PC-9 (cell line): ENCODE results near the gene CETP. TPM values are rescaled to one million over a fixed set of nuclear protein-coding genes. Genes with fewer than 3 reads are reported as not detected.

Experiments used
- BruUV-seq: library from RNA; stranded (reverse); fragments of 400-500 nt; replicated peaks from 2 replicates; lab custom pipeline; 2021; lab: Mats Ljungman, UMichigan
- CTCF ChIA-PET: fragments of 300-600 bp; sonication (Branson Sonifier 250); formaldehyde crosslinking; loops from one replicate; lab custom pipeline; 2022; ENCODE audit warnings: antibody characterized with exemption; lab: Charles Lee
- POLR2A ChIA-PET: fragments of 300-600 bp; sonication (Branson Sonifier 250); formaldehyde crosslinking; loops from one replicate; lab custom pipeline; 2022; ENCODE audit warnings: antibody characterized with exemption; ENCODE audit not compliant: unreplicated experiment; lab: Charles Lee
- DNase-seq, 2 experiments: peaks; one replicate each; pipeline versions ENCODE4 v3.0.0 to v3.0.0-alpha.2; 2015 to 2022; ENCODE audit warnings: mixed read lengths in 1 of 2
- H2AFZ ChIP-seq: fragments of 200-600 bp; sonication (generic); 2 replicates; pipeline ENCODE4 v1.8.1; 2017; ENCODE audit warnings: antibody characterized with exemption
- H3F3A ChIP-seq: fragments of 200-600 bp; sonication (generic); 2 replicates; pipeline ENCODE4 v1.8.1; 2017; ENCODE audit warnings: antibody characterized with exemption, mild to moderate bottlenecking, low read depth; ENCODE audit not compliant: insufficient read depth
- H3K27ac ChIP-seq: fragments of 200-600 bp; sonication (generic); 2 replicates; pipeline ENCODE4 v1.6.1; 2016; ENCODE audit warnings: mixed run types
- H3K27me3 ChIP-seq: fragments of 200-600 bp; sonication (generic); 2 replicates; pipeline ENCODE4 v1.6.1; 2016; ENCODE audit warnings: low read depth, mixed run types; ENCODE audit not compliant: insufficient read depth
- H3K36me3 ChIP-seq: fragments of 200-600 bp; sonication (generic); 2 replicates; pipeline ENCODE4 v1.6.1; 2016; ENCODE audit warnings: low read depth, mixed run types
- H3K4me1 ChIP-seq: fragments of 200-600 bp; sonication (generic); replicated peaks from 2 replicates; pipeline ENCODE4 v1.6.1; 2016; ENCODE audit warnings: mixed run types; ENCODE audit not compliant: insufficient read depth
- H3K4me2 ChIP-seq: fragments of 200-600 bp; sonication (generic); 2 replicates; pipeline ENCODE4 v1.6.1; 2017; ENCODE audit warnings: mixed run types
- H3K4me3 ChIP-seq: fragments of 200-600 bp; sonication (generic); 2 replicates; pipeline ENCODE4 v1.6.1; 2016; ENCODE audit warnings: mixed run types
- H3K79me2 ChIP-seq: fragments of 200-600 bp; sonication (generic); 2 replicates; pipeline ENCODE4 v1.6.1; 2017; ENCODE audit warnings: low read depth, mixed run types
- H3K9me2 ChIP-seq: fragments of 200-600 bp; sonication (generic); 2 replicates; pipeline ENCODE4 v1.8.1; 2017; ENCODE audit warnings: mild to moderate bottlenecking; ENCODE audit not compliant: insufficient read depth
- H3K9me3 ChIP-seq: fragments of 200-600 bp; sonication (generic); 2 replicates; pipeline ENCODE4 v1.8.1; 2016; ENCODE audit warnings: low read depth; ENCODE audit not compliant: insufficient read depth
- H4K20me1 ChIP-seq: fragments of 200-600 bp; sonication (generic); 2 replicates; pipeline ENCODE4 v1.8.1; 2017; ENCODE audit not compliant: insufficient read depth
- CTCF ChIP-seq: fragments of 200-600 bp; sonication (generic); conservative IDR thresholded peaks from 2 replicates; pipeline ENCODE4 v1.6.1; 2017; ENCODE audit warnings: mixed run types, antibody characterized with exemption, mild to moderate bottlenecking, moderate library complexity
- EZH2 ChIP-seq: fragments of 200-600 bp; sonication (generic); IDR thresholded peaks from 2 replicates; pipeline ENCODE4 v1.8.0; 2017; ENCODE audit warnings: antibody characterized with exemption, low read depth
- intact Hi-C: fragments of 100-400 bp; cut with micrococcal nuclease; formaldehyde crosslinking; loops from one replicate; pipeline ENCODE4 v1.10.0; 2022; ENCODE audit not compliant: unreplicated experiment
- total RNA-seq: library from RNA; stranded (reverse); gene quantifications from 2 replicates; pipeline ENCODE4 v1.2.3, GENCODE V29; 2021

Gene CETP
- total RNA-seq, 1 experiment from 2014 or later = not detected

GRCh38 chr16:56919099-56919800 lies 42.5 kb upstream of the CETP start:
- Histone ChIP-seq H3K27ac (no peak overlapping the region; the same call in 1 of the 2 replicates), H3K36me3 (no peaks in the 10 kb centered on the region), H3K9me2 (no peaks in the 10 kb centered on the region), H4K20me1 (no peaks in the 10 kb centered on the region), H2AFZ (peak overlapping the region; percentile 61; the same call in 1 of the 2 replicates), H3K4me1 (peaks cover 45% of the 10 kb centered on the region), H3K27me3 (no peaks in the 10 kb centered on the region), H3K79me2 (no peaks in the 10 kb centered on the region), H3K4me3 (no peak overlapping the region), H3K4me2 (peak overlapping the region; percentile 45), H3F3A (peaks cover 18% of the 10 kb centered on the region), H3K9me3 (no peaks in the 10 kb centered on the region)
- CTCF ChIA-PET = no interaction called here
- POLR2A ChIA-PET = interaction anchor here (0.6 kb wide), 2 partner anchors 26 to 87 kb away, joined by 3 read pairs; no protein-coding TSS in a partner anchor
- intact Hi-C loops = no loop called here
- no TSS peak for BruUV-seq
- TF ChIP-seq CTCF (no peak), EZH2 (no peak)
- peak; percentile 60 to 75 for DNase-seq

DNA sequence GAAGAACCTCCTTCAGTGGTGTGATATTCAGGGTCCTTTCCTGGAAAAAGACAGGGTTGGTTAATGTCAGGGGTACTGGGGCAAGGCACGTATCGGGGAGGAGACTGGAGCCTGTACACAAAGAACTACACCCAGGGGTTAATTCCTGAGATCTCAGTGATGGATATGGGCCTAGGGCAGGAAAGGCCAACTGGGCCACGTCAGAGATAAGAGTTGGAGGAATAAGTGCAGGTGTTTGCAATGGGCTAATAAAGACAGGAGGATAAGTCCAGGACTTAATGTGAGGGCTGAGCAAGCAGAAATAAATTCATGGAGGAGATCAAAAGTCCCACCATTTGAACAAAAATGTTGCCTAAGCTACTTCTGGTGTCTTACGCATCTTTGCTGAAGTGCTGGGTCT lies 40.2 kb upstream of the CETP start:
- intact Hi-C loops = no loop called here
- Histone ChIP-seq H3K9me2 (no peaks in the 10 kb centered on the region), H3K36me3 (no peaks in the 10 kb centered on the region), H4K20me1 (no peaks in the 10 kb centered on the region), H3K4me1 (peaks cover 45% of the 10 kb centered on the region), H3K27me3 (no peaks in the 10 kb centered on the region), H3K9me3 (no peaks in the 10 kb centered on the region), H3K4me2 (no peak overlapping the region), H3K79me2 (no peaks in the 10 kb centered on the region), H3K4me3 (no peak overlapping the region), H3K27ac (no peak overlapping the region), H2AFZ (no peak overlapping the region), H3F3A (peaks cover 18% of the 10 kb centered on the region)
- TF ChIP-seq EZH2 (no peak), CTCF (no peak)
- DNase-seq = no peak
- BruUV-seq = no TSS peak
- CTCF ChIA-PET = interaction anchor here (0.7 kb wide), 1 partner anchor 177 kb away, joined by 8 read pairs; no protein-coding TSS in a partner anchor
- POLR2A ChIA-PET = interaction anchor here (0.7 kb wide), 1 partner anchor 9 kb away, joined by 8 read pairs; no protein-coding TSS in a partner anchor

DNA sequence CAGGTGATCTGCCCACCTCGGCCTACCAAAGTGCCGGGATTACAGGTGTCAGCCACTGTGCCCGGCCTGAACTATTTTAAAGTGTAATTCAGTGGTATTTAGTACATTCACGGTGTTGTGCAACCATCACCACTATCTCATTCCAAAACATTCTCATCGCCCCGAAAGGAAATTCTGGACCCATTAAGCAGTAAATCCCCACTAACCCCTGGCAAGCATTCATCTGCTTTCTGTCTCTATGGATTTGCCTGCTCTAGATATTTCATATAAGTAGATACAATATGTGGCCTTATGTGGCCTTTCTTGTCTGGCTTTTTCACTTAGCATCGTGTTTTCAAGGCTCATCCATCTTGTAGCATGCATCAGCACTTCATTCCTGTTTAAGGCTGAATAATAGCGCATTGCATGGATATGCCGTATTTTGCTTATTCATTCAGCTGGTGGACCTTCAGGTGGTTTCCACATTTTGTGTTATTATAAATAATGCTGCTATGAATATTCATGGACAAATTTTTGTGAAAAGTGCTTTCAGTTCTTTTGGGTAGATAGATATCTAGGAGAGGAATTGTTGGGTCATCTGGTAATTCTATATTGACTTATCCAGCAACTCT lies 38.2 kb upstream of the CETP start:
- Histone ChIP-seq H3K4me3 (no peak overlapping the region), H3K9me3 (no peaks in the 10 kb centered on the region), H3F3A (peaks cover 18% of the 10 kb centered on the region), H3K36me3 (no peaks in the 10 kb centered on the region), H3K27ac (no peak overlapping the region), H4K20me1 (no peaks in the 10 kb centered on the region), H3K4me1 (peaks cover 43% of the 10 kb centered on the region), H3K79me2 (no peaks in the 10 kb centered on the region), H3K4me2 (no peak overlapping the region), H3K9me2 (no peaks in the 10 kb centered on the region), H3K27me3 (no peaks in the 10 kb centered on the region), H2AFZ (no peak overlapping the region; the same call in 1 of the 2 replicates)
- TF ChIP-seq EZH2 (no peak), CTCF (no peak)
- intact Hi-C loops = no loop called here
- DNase-seq = no peak
- POLR2A ChIA-PET = no interaction called here
- BruUV-seq = no TSS peak
- CTCF ChIA-PET = no interaction called here
